ENCODE measurements around the gene P2RY2. TPM values are rescaled to one million over a fixed set of nuclear protein-coding genes. Genes with fewer than 3 reads are reported as not detected.

P2RY2 gene
- polyA plus RNA-seq, 1 donor from 2014 or later, result not detected

- no peaks in the 10 kb centered on the region for H3K27me3 ChIP-seq (ENCODE audit: insufficient read depth, low read depth, low read length)
- no peak overlapping the region for H2AFZ ChIP-seq (ENCODE audit: low read depth, low read length)
- no peaks in the 10 kb centered on the region for H3K9me2 ChIP-seq (ENCODE audit: insufficient read depth, low read length)
- no peak overlapping the region for H3K4me2 ChIP-seq (ENCODE audit: low read length)
- TF ChIP-seq REST (IDR thresholded peaks at IDR 0.05; ENCODE audit: borderline replicate concordance) (no peak), CTCF (IDR thresholded peaks at IDR 0.05; ENCODE audit: poor library complexity, severe bottlenecking) (no peak), EP300 (conservative IDR thresholded peaks at IDR 0.05; ENCODE audit: poor library complexity, severe bottlenecking) (no peak), RAD21 (conservative IDR thresholded peaks at IDR 0.05) (no peak), MXI1 (conservative IDR thresholded peaks at IDR 0.05; ENCODE audit: poor library complexity, severe bottlenecking) (no peak), POLR2AphosphoS5 (IDR thresholded peaks at IDR 0.05) (no peak), TAF1 (IDR thresholded peaks at IDR 0.05; ENCODE audit: low read depth) (no peak), SMC3 (conservative IDR thresholded peaks at IDR 0.05; ENCODE audit: poor library complexity) (no peak), EZH2 (IDR thresholded peaks at IDR 0.05; ENCODE audit: borderline replicate concordance, insufficient read depth, low read length, poor library complexity, severe bottlenecking) (no peak)
- H3K4me3 ChIP-seq (ENCODE audit: low read length), result no peak overlapping the region
- H3K9ac ChIP-seq (ENCODE audit: low read length), result no peak overlapping the region
- H3K79me2 ChIP-seq (replicated peaks; ENCODE audit: insufficient read depth, low read length), result no peaks in the 10 kb centered on the region
- H3K27ac ChIP-seq (ENCODE audit: low read length), result no peak overlapping the region
- no peaks in the 10 kb centered on the region for H4K20me1 ChIP-seq (ENCODE audit: insufficient read depth)
- H3K36me3 ChIP-seq (ENCODE audit: insufficient read depth, low read length), result no peaks in the 10 kb centered on the region
- H3F3A ChIP-seq (ENCODE audit: insufficient read depth, low read length, poor library complexity, severe bottlenecking), result no peaks in the 10 kb centered on the region
- H3K9me3 ChIP-seq (ENCODE audit: low read length), result no peaks in the 10 kb centered on the region
Measured at GRCh38 chr11:73203790-73204189, 14.3 kb upstream of the P2RY2 start.

GRCh38 chr11:73204711-73205121, 13.4 kb upstream of the P2RY2 start:
- Histone ChIP-seq H3K36me3 (ENCODE audit: insufficient read depth, low read length) (no peaks in the 10 kb centered on the region), H3K9ac (ENCODE audit: low read length) (no peak overlapping the region), H3K27ac (ENCODE audit: low read length) (no peak overlapping the region), H3F3A (ENCODE audit: insufficient read depth, low read length, poor library complexity, severe bottlenecking) (no peaks in the 10 kb centered on the region), H3K27me3 (ENCODE audit: insufficient read depth, low read depth, low read length) (no peaks in the 10 kb centered on the region), H2AFZ (ENCODE audit: low read depth, low read length) (no peak overlapping the region), H4K20me1 (ENCODE audit: insufficient read depth) (no peaks in the 10 kb centered on the region), H3K9me3 (ENCODE audit: low read length) (no peaks in the 10 kb centered on the region), H3K4me2 (ENCODE audit: low read length) (no peak overlapping the region), H3K9me2 (ENCODE audit: insufficient read depth, low read length) (no peaks in the 10 kb centered on the region), H3K4me3 (ENCODE audit: low read length) (no peak overlapping the region), H3K79me2 (replicated peaks; ENCODE audit: insufficient read depth, low read length) (no peaks in the 10 kb centered on the region)
- no peak for TF ChIP-seq RAD21 (conservative IDR thresholded peaks at IDR 0.05)
- no peak for TF ChIP-seq CTCF (IDR thresholded peaks at IDR 0.05; ENCODE audit: poor library complexity, severe bottlenecking)
- no peak for TF ChIP-seq TAF1 (IDR thresholded peaks at IDR 0.05; ENCODE audit: low read depth)
- TF ChIP-seq POLR2AphosphoS5 (IDR thresholded peaks at IDR 0.05), result no peak
